Bronchial epithelial cell (primary cell): ENCODE results near the gene NDST4. TPM values are rescaled to one million over a fixed set of nuclear protein-coding genes. Genes with fewer than 3 reads are reported as not detected.
A peak's percentile ranks its signal among the peaks of the same experiment; 100 is the strongest.

Experiments used
- DNase-seq: peaks from one replicate; pipeline ENCODE4 v3.0.0-alpha.2; 2010; ENCODE audit warnings: low read depth
- FAIRE-seq: peaks from 2 replicates; lab custom pipeline; 2011; peaks lifted over from hg19 to GRCh38; lab: Jason Lieb, UNC
- H3K27me3 ChIP-seq: 2 replicates; pipeline ENCODE4 v1.5.1; 2011; ENCODE audit warnings: low read length; ENCODE audit not compliant: control insufficient read depth, insufficient read depth
- H3K36me3 ChIP-seq: 2 replicates; pipeline ENCODE4 v1.5.1; 2011; ENCODE audit warnings: low read length; ENCODE audit not compliant: control insufficient read depth, insufficient read depth
- H3K4me3 ChIP-seq: 2 replicates; pipeline ENCODE4 v1.5.1; 2011; ENCODE audit warnings: mild to moderate bottlenecking, low read depth, low read length, control low read depth
- CTCF ChIP-seq: IDR thresholded peaks from 2 replicates; pipeline ENCODE4 v1.5.1; 2011; ENCODE audit warnings: mild to moderate bottlenecking, moderate library complexity, low read length, control low read depth, inconsistent platforms; ENCODE audit not compliant: insufficient read depth, severe bottlenecking
- total RNA-seq: library from RNA; depleted of rRNA; stranded (reverse); fragments of >200 nt; gene quantifications from 2 replicates; pipeline ENCODE4 v1.2.1, GENCODE V29; 2014

The NDST4 gene
- total RNA-seq, 1 donor from 2014 or later: not detected

GRCh38 chr4:115149106-115149505 is 35.7 kb upstream of the NDST4 start:
- Histone ChIP-seq H3K27me3 (no peaks in the 10 kb centered on the region), H3K4me3 (no peak overlapping the region), H3K36me3 (no peaks in the 10 kb centered on the region)
- TF ChIP-seq CTCF: no peak
- FAIRE-seq (no peak), DNase-seq (no peak)

- Histone ChIP-seq H3K27me3 (no peaks in the 10 kb centered on the region), H3K36me3 (no peaks in the 10 kb centered on the region), H3K4me3 (no peak overlapping the region)
- FAIRE-seq: no peak
- no peak for TF ChIP-seq CTCF
- DNase-seq: no peak
Measured at GRCh38 chr4:115145393-115146160, 32.2 kb upstream of the NDST4 start.

GRCh38 chr4:115128037-115128436 is 14.6 kb upstream of the NDST4 start:
- Histone ChIP-seq H3K36me3 (no peaks in the 10 kb centered on the region), H3K27me3 (no peaks in the 10 kb centered on the region), H3K4me3 (no peak overlapping the region)
- DNase-seq: peak; percentile 2
- FAIRE-seq: no peak
- TF ChIP-seq CTCF: no peak

- Histone ChIP-seq H3K27me3 (no peaks in the 10 kb centered on the region), H3K4me3 (no peak overlapping the region), H3K36me3 (no peaks in the 10 kb centered on the region)
- DNase-seq: no peak
- FAIRE-seq: no peak
- no peak for TF ChIP-seq CTCF
Measured at GRCh38 chr4:115126491-115126890, 13.1 kb upstream of the NDST4 start.

GRCh38 chr4:115121351-115122043 is 8.1 kb upstream of the NDST4 start:
- no peak for TF ChIP-seq CTCF
- H3K4me3 ChIP-seq: no peak overlapping the region
- no peaks in the 10 kb centered on the region for H3K27me3 ChIP-seq
- FAIRE-seq (no peak), DNase-seq (peak; percentile 4)
- H3K36me3 ChIP-seq: no peaks in the 10 kb centered on the region
